Smooth muscle cell (in vitro differentiated cells): ENCODE measurements around the gene TSPAN5. TPM values are rescaled to one million over a fixed set of nuclear protein-coding genes. Genes with fewer than 3 reads are reported as not detected.

Source experiments
- DNase-seq: peaks from one replicate; lab custom pipeline; 2025; ENCODE audit not compliant: unreplicated experiment; lab: John Stamatoyannopoulos, UW
- H2AFZ ChIP-seq: fragments of 200-600 bp; sonication (generic); 2 replicates; pipeline ENCODE4 v1.6.0; 2016; ENCODE audit warnings: antibody characterized with exemption, low read depth, mild to moderate bottlenecking
- H3F3A ChIP-seq: fragments of 200-600 bp; sonication (generic); 2 replicates; pipeline ENCODE4 v1.6.0; 2017; ENCODE audit warnings: antibody characterized with exemption, low read depth
- H3K27ac ChIP-seq: fragments of 200-600 bp; sonication (generic); 2 replicates; pipeline ENCODE4 v1.5.1; 2016; ENCODE audit warnings: low read depth, mild to moderate bottlenecking
- H3K27me3 ChIP-seq: fragments of 200-600 bp; sonication (generic); 2 replicates; pipeline ENCODE4 v1.6.1; 2016; ENCODE audit warnings: low read depth, mild to moderate bottlenecking
- H3K36me3 ChIP-seq: fragments of 200-600 bp; sonication (generic); 2 replicates; pipeline ENCODE4 v1.5.1; 2016; ENCODE audit warnings: low read depth
- H3K4me1 ChIP-seq: fragments of 200-600 bp; sonication (generic); 2 replicates; pipeline ENCODE4 v1.5.1; 2016; ENCODE audit warnings: low read depth
- H3K4me2 ChIP-seq: fragments of 200-600 bp; sonication (generic); 2 replicates; pipeline ENCODE4 v1.6.0; 2016; ENCODE audit warnings: mild to moderate bottlenecking
- H3K4me3 ChIP-seq: fragments of 200-600 bp; sonication (generic); 2 replicates; pipeline ENCODE4 v1.5.1; 2016; ENCODE audit warnings: mild to moderate bottlenecking
- H3K79me2 ChIP-seq: fragments of 200-600 bp; sonication (generic); 2 replicates; pipeline ENCODE4 v1.6.0; 2016; ENCODE audit warnings: low read depth, mild to moderate bottlenecking
- H3K9ac ChIP-seq: fragments of 200-600 bp; sonication (generic); 2 replicates; pipeline ENCODE4 v1.6.0; 2016; ENCODE audit warnings: low read depth
- H3K9me3 ChIP-seq: fragments of 200-600 bp; sonication (generic); replicated peaks from 2 replicates; pipeline ENCODE4 v1.5.1; 2016; ENCODE audit warnings: low read depth
- H4K20me1 ChIP-seq: fragments of 200-600 bp; sonication (generic); 2 replicates; pipeline ENCODE4 v1.6.0; 2016; ENCODE audit warnings: low read depth
- WGBS: methylation state at CpG from one replicate; pipeline ENCODE4 v1.1.7; 2016; ENCODE audit warnings: low lambda C conversion rate; 5-methylcytosine and 5-hydroxymethylcytosine counted together
- polyA plus RNA-seq: library from polyadenylated mRNA; unstranded; fragments of >200 nt; fragmentation: Nextera tagmentation; extraction: Ambion mirVana; gene quantifications from 2 replicates; pipeline ENCODE4 v1.2.1, GENCODE V29; 2016
- total RNA-seq: library from RNA; depleted of rRNA; stranded (reverse); fragments of >200 nt; gene quantifications from 2 replicates; pipeline ENCODE4 v1.2.3, GENCODE V29; 2014
- TF ChIP-seq, protein P1 (sequence below): fragments of 200-600 bp; sonication (generic); IDR thresholded peaks from 2 replicates; pipeline ENCODE4 v1.5.1; 2017; ENCODE audit warnings: borderline replicate concordance, mild to moderate bottlenecking, antibody characterized with exemption; ENCODE audit not compliant: insufficient read depth, poor library complexity, severe bottlenecking

Gene TSPAN5
- total and polyA plus RNA-seq, 2 experiments from 2014 or later = 28.3 to 35.8 TPM

- Histone ChIP-seq H3K9ac (no peak overlapping the region), H3K4me3 (no peak overlapping the region), H3K9me3 (no peaks in the 10 kb centered on the region), H3K79me2 (no peaks in the 10 kb centered on the region), H3K4me1 (peaks cover 10% of the 10 kb centered on the region), H3K27me3 (no peaks in the 10 kb centered on the region), H3K36me3 (no peaks in the 10 kb centered on the region), H3K4me2 (no peak overlapping the region), H4K20me1 (no peaks in the 10 kb centered on the region), H3F3A (peaks cover 13% of the 10 kb centered on the region), H3K27ac (no peak overlapping the region), H2AFZ (no peak overlapping the region)
- no peak for DNase-seq
- TF ChIP-seq, protein P1, sequence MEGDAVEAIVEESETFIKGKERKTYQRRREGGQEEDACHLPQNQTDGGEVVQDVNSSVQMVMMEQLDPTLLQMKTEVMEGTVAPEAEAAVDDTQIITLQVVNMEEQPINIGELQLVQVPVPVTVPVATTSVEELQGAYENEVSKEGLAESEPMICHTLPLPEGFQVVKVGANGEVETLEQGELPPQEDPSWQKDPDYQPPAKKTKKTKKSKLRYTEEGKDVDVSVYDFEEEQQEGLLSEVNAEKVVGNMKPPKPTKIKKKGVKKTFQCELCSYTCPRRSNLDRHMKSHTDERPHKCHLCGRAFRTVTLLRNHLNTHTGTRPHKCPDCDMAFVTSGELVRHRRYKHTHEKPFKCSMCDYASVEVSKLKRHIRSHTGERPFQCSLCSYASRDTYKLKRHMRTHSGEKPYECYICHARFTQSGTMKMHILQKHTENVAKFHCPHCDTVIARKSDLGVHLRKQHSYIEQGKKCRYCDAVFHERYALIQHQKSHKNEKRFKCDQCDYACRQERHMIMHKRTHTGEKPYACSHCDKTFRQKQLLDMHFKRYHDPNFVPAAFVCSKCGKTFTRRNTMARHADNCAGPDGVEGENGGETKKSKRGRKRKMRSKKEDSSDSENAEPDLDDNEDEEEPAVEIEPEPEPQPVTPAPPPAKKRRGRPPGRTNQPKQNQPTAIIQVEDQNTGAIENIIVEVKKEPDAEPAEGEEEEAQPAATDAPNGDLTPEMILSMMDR = no peak
Measured at GRCh38 chr4:98671131-98671530, 12.7 kb upstream of the TSPAN5 start.

GRCh38 chr4:98670186-98670585, 11.8 kb upstream of the TSPAN5 start:
- no peaks in the 10 kb centered on the region for H3K79me2 ChIP-seq
- peaks cover 10% of the 10 kb centered on the region for H3K4me1 ChIP-seq
- TF ChIP-seq, protein P1 = no peak
- H3F3A ChIP-seq = peaks cover 13% of the 10 kb centered on the region
- no peak overlapping the region for H3K4me2 ChIP-seq
- H3K9me3 ChIP-seq = no peaks in the 10 kb centered on the region
- no peak overlapping the region for H3K9ac ChIP-seq
- no peaks in the 10 kb centered on the region for H3K27me3 ChIP-seq
- no peak for DNase-seq
- no peak overlapping the region for H2AFZ ChIP-seq
- no peak overlapping the region for H3K4me3 ChIP-seq
- H3K36me3 ChIP-seq = no peaks in the 10 kb centered on the region
- WGBS = 96% methylated on average over 5 of the region's 5 CpGs
- no peaks in the 10 kb centered on the region for H4K20me1 ChIP-seq
- H3K27ac ChIP-seq = no peak overlapping the region

DNA sequence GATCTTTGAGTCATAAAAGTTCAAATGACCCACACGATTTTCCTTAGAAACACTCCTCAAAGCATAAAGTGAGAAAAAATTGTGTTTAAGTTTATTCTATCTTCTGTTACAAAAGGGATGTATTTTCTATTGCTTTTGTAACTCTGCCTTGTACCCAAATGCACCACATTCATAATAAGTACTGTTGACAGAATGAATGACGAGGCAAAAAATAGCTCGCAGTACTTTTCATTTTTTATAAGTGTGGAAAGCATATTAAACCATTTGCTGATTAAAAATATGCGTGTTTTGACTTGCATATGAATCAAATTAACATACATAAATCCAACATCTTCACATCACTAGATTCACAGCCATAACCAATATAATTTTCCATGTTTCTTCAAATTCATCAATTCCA, 11.2 kb upstream of the TSPAN5 start:
- TF ChIP-seq, protein P1 = no peak
- no peak for DNase-seq

DNA sequence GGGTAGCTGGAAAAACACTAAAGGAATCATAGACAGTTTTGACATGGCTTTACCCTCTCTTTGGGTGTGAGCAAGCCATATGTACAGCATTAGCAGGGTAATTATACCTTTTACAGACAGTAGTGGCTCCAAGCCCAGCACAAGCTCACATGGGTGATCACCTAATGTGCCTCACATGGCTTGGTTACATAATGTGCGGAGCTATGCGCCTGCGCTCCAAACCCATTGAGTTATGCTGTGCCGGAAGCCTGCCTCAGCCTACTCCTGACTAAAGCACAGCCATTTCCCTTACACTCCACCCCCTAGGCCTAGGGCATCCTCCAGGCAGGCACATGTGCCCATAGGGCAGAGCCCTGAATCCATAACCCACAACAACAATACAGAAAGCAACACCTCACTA, 6.5 kb upstream of the TSPAN5 start:
- Histone ChIP-seq H3K27me3 (no peaks in the 10 kb centered on the region), H3K4me2 (no peak overlapping the region), H3K36me3 (no peaks in the 10 kb centered on the region), H3F3A (peaks cover 10% of the 10 kb centered on the region), H4K20me1 (no peaks in the 10 kb centered on the region), H3K27ac (no peak overlapping the region), H3K4me3 (no peak overlapping the region), H3K79me2 (no peaks in the 10 kb centered on the region), H3K4me1 (peaks cover 24% of the 10 kb centered on the region), H2AFZ (no peak overlapping the region), H3K9me3 (no peaks in the 10 kb centered on the region), H3K9ac (no peak overlapping the region)
- 88% methylated on average over 4 of the region's 4 CpGs for WGBS
- DNase-seq = no peak
- TF ChIP-seq, protein P1 = no peak

More for the DNA sequence above, 11.2 kb upstream of the TSPAN5 start:
- Histone ChIP-seq H3K36me3 (no peaks in the 10 kb centered on the region), H3K4me3 (no peak overlapping the region), H3K4me2 (no peak overlapping the region), H3K9ac (no peak overlapping the region), H3K27me3 (no peaks in the 10 kb centered on the region), H3K9me3 (no peaks in the 10 kb centered on the region), H4K20me1 (no peaks in the 10 kb centered on the region), H3K27ac (no peak overlapping the region), H3K4me1 (peaks cover 10% of the 10 kb centered on the region), H3F3A (peaks cover 9% of the 10 kb centered on the region), H2AFZ (no peak overlapping the region), H3K79me2 (no peaks in the 10 kb centered on the region)
- WGBS = 95% methylated on average over 4 of the region's 4 CpGs
